ENCODE data around the gene TMEM59.
"Not testable (repeated sequence)": the region's sequence is repeated elsewhere in the genome, so short reads cannot be mapped to it uniquely, and the experiment has no call there.

The TMEM59 gene

GRCh38 chr1:54053745-54054437 lies 887 bp upstream of the TMEM59 start:
- Histone ChIP-seq H3K4me3 (ENCODE audit: severe bottlenecking) (peak overlapping the region; percentile 85), H3K4me1 (ENCODE audit: insufficient read depth, poor library complexity, severe bottlenecking) (peaks cover 9% of the 10 kb centered on the region), H3K27me3 (ENCODE audit: insufficient read depth, poor library complexity, severe bottlenecking) (no peaks in the 10 kb centered on the region), H3K27ac (ENCODE audit: poor library complexity, severe bottlenecking) (peak overlapping the region; percentile 58), H3K36me3 (ENCODE audit: low read depth) (peaks cover 5% of the 10 kb centered on the region; the same call in 1 of the 2 replicates), H3K9me3 (ENCODE audit: severe bottlenecking) (no peaks in the 10 kb centered on the region)
- TF ChIP-seq CTCF (IDR thresholded peaks at IDR 0.05; ENCODE audit: poor library complexity, severe bottlenecking): no peak
- DNase-seq (ENCODE audit: low spot score) (no peak), ATAC-seq (ENCODE audit: low read depth) (no peak)

GRCh38 chr1:54052431-54052933 lies 522 bp downstream of the TMEM59 start:
- Histone ChIP-seq H3K9me3 (ENCODE audit: severe bottlenecking) (no peaks in the 10 kb centered on the region), H3K4me3 (ENCODE audit: severe bottlenecking) (peak overlapping the region; percentile 85), H3K27me3 (ENCODE audit: insufficient read depth, poor library complexity, severe bottlenecking) (no peaks in the 10 kb centered on the region), H3K4me1 (ENCODE audit: insufficient read depth, poor library complexity, severe bottlenecking) (peaks cover 9% of the 10 kb centered on the region), H3K27ac (ENCODE audit: poor library complexity, severe bottlenecking) (peak overlapping the region; percentile 58), H3K36me3 (ENCODE audit: low read depth) (peaks cover under 1% of the 10 kb centered on the region; the same call in 1 of the 2 replicates)
- DNase-seq (ENCODE audit: low spot score) (no peak), ATAC-seq (ENCODE audit: low read depth) (peak; percentile 26)
- TF ChIP-seq CTCF (IDR thresholded peaks at IDR 0.05; ENCODE audit: poor library complexity, severe bottlenecking): no peak

GRCh38 chr1:54051933-54052430 lies 1.0 kb downstream of the TMEM59 start:
- Histone ChIP-seq H3K27me3 (ENCODE audit: insufficient read depth, poor library complexity, severe bottlenecking) (no peaks in the 10 kb centered on the region), H3K9me3 (ENCODE audit: severe bottlenecking) (no peaks in the 10 kb centered on the region), H3K27ac (ENCODE audit: poor library complexity, severe bottlenecking) (peak overlapping the region; percentile 58), H3K4me1 (ENCODE audit: insufficient read depth, poor library complexity, severe bottlenecking) (peaks cover 9% of the 10 kb centered on the region), H3K4me3 (ENCODE audit: severe bottlenecking) (peak overlapping the region; percentile 85), H3K36me3 (ENCODE audit: low read depth) (no peaks in the 10 kb centered on the region; the same call in 1 of the 2 replicates)
- ATAC-seq (ENCODE audit: low read depth) (no peak), DNase-seq (ENCODE audit: low spot score) (no peak)
- TF ChIP-seq CTCF (IDR thresholded peaks at IDR 0.05; ENCODE audit: poor library complexity, severe bottlenecking): no peak

- DNase-seq (ENCODE audit: low spot score); H3K27ac ChIP-seq (ENCODE audit: poor library complexity, severe bottlenecking); H3K4me3 ChIP-seq (ENCODE audit: severe bottlenecking); H3K4me1 ChIP-seq (ENCODE audit: insufficient read depth, poor library complexity, severe bottlenecking); H3K27me3 ChIP-seq (ENCODE audit: insufficient read depth, poor library complexity, severe bottlenecking); ATAC-seq (ENCODE audit: low read depth); H3K9me3 ChIP-seq (ENCODE audit: severe bottlenecking); H3K36me3 ChIP-seq (ENCODE audit: low read depth): not testable (repeated sequence)
Measured at GRCh38 chr1:54050435-54050834, 2.6 kb downstream of the TMEM59 start.

- TF ChIP-seq CTCF (IDR thresholded peaks at IDR 0.05; ENCODE audit: poor library complexity, severe bottlenecking): no peak
- H3K4me3 ChIP-seq (ENCODE audit: severe bottlenecking): no peak overlapping the region
- DNase-seq (ENCODE audit: low spot score): no peak
Measured at GRCh38 chr1:54047384-54048305, 5.4 kb downstream of the TMEM59 start.

More at GRCh38 chr1:54047384-54048305, 5.4 kb downstream of the TMEM59 start:
- no peaks in the 10 kb centered on the region for H3K9me3 ChIP-seq (ENCODE audit: severe bottlenecking)
- H3K36me3 ChIP-seq (ENCODE audit: low read depth): peaks cover 24% of the 10 kb centered on the region
- no peak overlapping the region for H3K27ac ChIP-seq (ENCODE audit: poor library complexity, severe bottlenecking)
- ATAC-seq (ENCODE audit: low read depth): no peak
- H3K27me3 ChIP-seq (ENCODE audit: insufficient read depth, poor library complexity, severe bottlenecking): no peaks in the 10 kb centered on the region
- H3K4me1 ChIP-seq (ENCODE audit: insufficient read depth, poor library complexity, severe bottlenecking): peaks cover 6% of the 10 kb centered on the region
